HG03060 (cell line): ENCODE measurements around the gene KIF19.

Experiments used
- ATAC-seq: cut with Tn5 transposase; IDR thresholded peaks from one replicate; pipeline ENCODE4 v1.9.1; 2021; ENCODE audit warnings: low read depth, moderate number of reproducible peaks; ENCODE audit not compliant: unreplicated experiment

Gene KIF19

GRCh38 chr17:74304184-74304583 lies 21.8 kb upstream of the KIF19 start:
- ATAC-seq: no peak

- ATAC-seq: no peak
These were observed 20.0 kb upstream of the KIF19 start for GRCh38 chr17:74305865-74306654.

- no peak for ATAC-seq
These were observed 17.8 kb upstream of the KIF19 start for GRCh38 chr17:74307984-74308773.

GRCh38 chr17:74309902-74310301 lies 16.1 kb upstream of the KIF19 start:
- ATAC-seq: no peak

DNA sequence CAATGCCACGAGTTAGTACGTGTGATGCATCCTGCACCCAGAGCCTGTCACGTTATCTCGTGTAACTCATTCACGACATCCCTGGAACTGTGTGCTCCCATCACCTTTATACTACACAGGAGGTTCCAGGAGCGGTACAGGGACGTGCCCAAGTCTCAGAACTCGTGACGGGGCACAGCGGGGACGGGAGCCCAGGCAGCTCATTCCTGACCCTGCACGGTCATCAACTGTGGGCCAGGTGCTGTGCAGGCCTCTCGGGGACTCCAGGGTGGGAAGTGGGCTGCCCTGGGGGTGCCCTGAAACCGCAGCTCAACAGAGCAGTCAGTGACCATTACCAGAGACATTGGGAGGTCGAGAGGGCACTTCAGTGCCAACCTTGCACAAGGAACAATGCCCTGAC lies 11.1 kb upstream of the KIF19 start:
- no peak for ATAC-seq

DNA sequence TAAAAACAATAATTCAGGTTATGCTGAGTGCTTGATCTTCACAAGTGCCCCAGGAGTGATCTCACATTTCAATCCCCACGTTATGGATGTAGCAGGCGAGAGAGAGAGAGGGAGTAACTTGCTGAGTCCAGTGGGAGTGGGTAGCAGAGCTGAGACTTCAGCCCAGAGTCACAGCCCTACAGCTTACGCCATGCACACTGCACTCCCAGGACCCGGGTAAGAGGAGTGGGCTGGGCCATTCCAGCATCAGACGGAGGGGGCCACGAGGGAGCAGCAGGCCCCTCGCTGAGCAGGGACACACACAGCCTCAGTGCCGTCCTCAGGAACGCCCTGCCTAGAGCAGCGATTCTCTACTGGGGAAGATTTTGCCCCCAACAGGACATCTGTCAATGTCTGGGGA lies 9.8 kb upstream of the KIF19 start:
- no peak for ATAC-seq

DNA sequence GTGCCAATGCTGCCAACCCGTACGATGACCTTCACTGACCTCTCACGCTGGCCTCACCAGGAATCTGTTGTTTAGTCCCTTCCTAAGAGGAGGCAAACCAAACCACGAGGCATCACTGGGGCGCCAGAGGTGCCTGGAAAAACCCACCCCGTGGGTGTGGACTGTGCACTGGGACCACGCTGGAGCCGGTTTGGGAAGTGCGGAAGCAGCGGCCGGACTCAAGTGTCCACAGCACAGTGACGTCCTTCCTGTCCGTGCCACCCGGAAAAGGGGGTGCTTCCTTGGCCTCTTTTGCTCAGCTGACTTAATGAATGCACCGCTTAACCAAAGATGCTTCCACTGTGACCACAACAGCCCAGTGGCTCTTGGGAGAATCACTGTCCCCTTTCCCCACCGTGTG lies 9.0 kb upstream of the KIF19 start:
- ATAC-seq: no peak

GRCh38 chr17:74318391-74318790 lies 7.6 kb upstream of the KIF19 start:
- ATAC-seq: no peak

GRCh38 chr17:74324521-74324920 lies 1.5 kb upstream of the KIF19 start:
- ATAC-seq: no peak

- no peak for ATAC-seq
These were observed 667 bp upstream of the KIF19 start for GRCh38 chr17:74325376-74325742.

DNA sequence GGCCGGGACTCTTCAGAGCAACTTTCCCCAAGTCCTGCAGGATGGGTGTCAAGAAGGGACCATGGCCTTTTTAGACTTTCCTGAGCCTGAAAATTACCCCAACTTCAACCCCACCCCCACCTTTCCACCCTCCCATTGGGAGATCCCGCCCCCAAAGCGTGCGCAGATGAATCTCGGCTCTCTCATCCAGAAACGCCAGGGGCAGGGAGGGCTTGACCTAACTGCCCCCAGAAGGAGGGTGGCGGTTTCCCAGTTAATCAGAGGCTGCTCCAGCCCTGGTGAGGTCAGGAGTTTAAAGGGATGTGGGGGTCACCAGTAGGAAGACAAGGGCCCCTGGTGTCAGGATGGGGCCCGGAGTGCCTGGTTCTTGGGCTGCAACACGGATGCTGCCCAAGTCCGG lies 480 bp downstream of the KIF19 start:
- ATAC-seq: no peak

DNA sequence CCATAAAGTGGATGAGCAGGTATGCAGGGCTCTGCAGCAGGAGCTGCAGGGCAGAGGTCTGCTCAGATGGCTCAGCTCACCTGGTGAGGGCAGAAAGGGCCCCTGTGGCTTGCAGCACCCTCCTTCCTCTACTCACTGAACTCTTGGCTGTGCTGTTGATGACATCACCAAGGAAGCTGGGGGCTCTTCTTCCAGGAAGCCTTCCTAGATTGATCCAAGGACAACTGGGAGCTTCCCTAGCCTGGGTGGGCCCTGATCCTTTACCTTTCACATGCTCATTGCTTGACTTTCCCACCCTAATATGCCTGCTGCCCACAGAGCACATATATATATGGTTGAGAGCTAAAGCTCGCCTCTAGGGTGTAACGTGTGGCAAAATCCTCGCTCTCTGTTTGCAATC lies 2.5 kb downstream of the KIF19 start:
- no peak for ATAC-seq

DNA sequence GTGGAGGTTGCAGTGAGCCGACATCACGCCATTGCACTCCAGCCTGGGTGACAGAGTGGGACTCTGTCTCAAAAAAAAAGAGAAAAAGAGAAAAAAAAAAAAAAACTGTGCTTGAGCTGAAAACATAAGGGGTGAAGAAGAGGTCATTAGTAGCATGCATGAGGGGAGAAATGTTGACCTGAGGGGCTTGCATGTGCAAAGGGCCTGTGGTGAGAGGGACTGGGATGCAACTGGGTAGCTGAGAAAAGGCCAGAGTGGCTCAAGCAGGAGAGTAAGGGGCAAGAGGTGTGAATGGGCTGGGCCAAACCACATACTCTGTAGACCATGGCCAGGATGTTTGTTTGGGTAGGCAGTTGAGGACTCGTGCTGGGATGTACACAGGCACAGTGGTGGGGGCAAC lies 3.4 kb downstream of the KIF19 start:
- ATAC-seq: no peak

- ATAC-seq: no peak
These were observed 4.4 kb downstream of the KIF19 start for GRCh38 chr17:74330446-74330845.

- ATAC-seq: no peak
These were observed 6.1 kb downstream of the KIF19 start for GRCh38 chr17:74332017-74332650.

- no peak for ATAC-seq
These were observed 6.8 kb downstream of the KIF19 start for GRCh38 chr17:74332763-74333283.

GRCh38 chr17:74334393-74335039 lies 8.5 kb downstream of the KIF19 start:
- ATAC-seq: no peak

DNA sequence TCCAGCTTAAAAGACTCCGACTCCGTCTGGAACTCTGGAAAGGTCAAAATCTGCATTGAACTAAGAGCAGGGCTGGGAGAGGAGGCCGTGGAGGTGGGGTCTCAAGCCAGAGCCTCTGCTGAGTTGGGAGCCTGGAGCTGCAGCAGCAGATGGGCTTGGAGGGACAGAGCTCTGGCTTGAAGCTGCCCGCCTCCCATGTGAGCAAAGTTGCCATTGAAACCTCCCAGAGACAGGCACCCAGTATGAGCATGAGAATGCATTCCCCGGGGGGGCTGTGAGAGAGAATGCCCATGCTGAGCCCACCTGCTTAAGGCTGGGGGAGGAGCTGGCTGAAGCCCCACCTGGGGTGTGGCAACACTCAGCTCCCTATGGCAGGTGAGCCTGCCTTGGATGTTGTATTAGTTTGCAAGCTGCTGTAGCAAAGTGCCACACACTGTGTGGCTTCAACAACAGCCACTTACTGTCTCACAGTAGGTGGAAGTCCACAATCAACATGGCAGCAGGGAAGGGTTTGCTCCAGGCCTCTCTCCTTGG lies 9.6 kb downstream of the KIF19 start:
- ATAC-seq: no peak

DNA sequence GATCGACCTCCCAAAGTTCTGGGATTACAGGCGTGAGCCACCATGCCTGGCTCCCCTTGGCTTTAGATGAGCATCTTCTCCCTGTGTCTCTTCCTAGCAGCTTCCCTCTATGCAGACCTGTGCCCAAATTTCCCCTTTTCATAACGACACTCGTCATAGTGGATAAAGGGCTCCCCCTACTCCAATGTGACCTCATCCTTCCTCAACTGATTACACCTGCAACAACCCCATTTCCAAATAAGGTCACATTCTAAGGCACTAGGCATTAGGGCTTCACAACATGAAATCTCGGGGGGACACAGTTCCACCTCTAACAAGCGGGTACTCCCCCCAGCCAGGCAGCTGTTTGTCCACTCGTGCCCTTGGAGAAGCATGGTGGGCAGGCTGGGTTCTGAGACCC lies 10.3 kb downstream of the KIF19 start:
- ATAC-seq: no peak

DNA sequence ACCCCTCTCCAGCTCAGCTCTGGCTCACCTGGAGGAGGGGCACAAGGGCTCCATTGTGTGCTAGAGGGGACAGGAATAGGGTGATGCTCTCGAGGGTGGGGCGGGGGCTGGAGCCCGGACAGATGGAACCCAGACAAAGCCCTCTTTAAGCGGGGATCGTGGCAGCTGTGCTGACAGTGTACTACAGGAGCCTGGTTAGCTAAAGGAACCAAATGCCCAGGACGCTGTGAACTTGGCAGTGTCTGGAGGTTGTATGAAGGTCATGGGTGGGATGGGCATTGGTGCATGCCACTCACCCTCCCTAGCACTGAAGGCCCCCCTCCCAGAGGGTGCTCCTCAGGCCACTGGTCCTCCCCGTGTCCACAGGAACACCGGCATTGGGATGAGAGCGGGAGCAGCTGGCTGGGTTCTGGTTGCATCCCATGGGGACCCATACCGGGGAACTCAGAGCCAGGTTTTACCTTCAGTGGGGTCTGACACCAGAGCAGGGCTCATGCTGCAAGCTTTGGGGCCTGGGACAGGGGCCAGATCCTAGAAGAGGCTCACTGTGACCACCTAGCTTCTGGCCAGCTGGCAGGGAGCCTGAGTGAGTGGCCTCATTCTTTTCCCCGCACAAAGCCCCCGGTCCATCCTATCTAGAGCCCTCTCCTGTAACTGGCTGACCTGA lies 11.9 kb downstream of the KIF19 start:
- no peak for ATAC-seq
